HepG2 (cell line): ENCODE data around the gene PTPN12. TPM values are rescaled to one million over a fixed set of nuclear protein-coding genes. Genes with fewer than 3 reads are reported as not detected.
A peak's percentile ranks its signal among the peaks of the same experiment; 100 is the strongest.

ENCODE experiments used
- BHLHE40 ChIP-seq: IDR thresholded peaks from 2 replicates; pipeline ENCODE4 v1.6.1; 2011; ENCODE audit warnings: low read length, improper control_type of control experiment
- BRF2 ChIP-seq: sonication (generic); formaldehyde crosslinking; IDR thresholded peaks from 2 replicates; pipeline ENCODE4 v1.8.1; 2022; ENCODE audit warnings: mild to moderate bottlenecking, missing genetic modification reagents
- CAMTA2 ChIP-seq: sonication (generic); formaldehyde crosslinking; IDR thresholded peaks from 2 replicates; pipeline ENCODE4 v1.4.0; 2020; ENCODE audit warnings: mild to moderate bottlenecking, missing genetic modification reagents, borderline replicate concordance
- GTF3A ChIP-seq: sonication (generic); formaldehyde crosslinking; conservative IDR thresholded peaks from 2 replicates; pipeline ENCODE4 v1.4.0; 2020; ENCODE audit warnings: mild to moderate bottlenecking, missing genetic modification reagents
- MAZ ChIP-seq, 2 experiments: sonication (generic) in 1 of 2; formaldehyde crosslinking in 1 of 2; IDR thresholded peaks; 2 replicates each; pipeline versions ENCODE4 v1.5.0 to v1.6.1; 2012 to 2020; ENCODE audit warnings: low read depth in 2 of 2, mild to moderate bottlenecking in 2 of 2, borderline replicate concordance in 1 of 2, improper control_type of control experiment in 1 of 2, low read length in 1 of 2, missing genetic modification reagents in 1 of 2, moderate library complexity in 1 of 2
- PRDM4 ChIP-seq: sonication (generic); formaldehyde crosslinking; IDR thresholded peaks from 2 replicates; pipeline ENCODE4 v1.9.0; 2021; ENCODE audit warnings: missing genetic modification reagents, borderline replicate concordance
- RELA ChIP-seq: sonication (generic); formaldehyde crosslinking; IDR thresholded peaks from 2 replicates; pipeline ENCODE4 v1.4.0; 2020; ENCODE audit warnings: missing genetic modification reagents
- TIGD3 ChIP-seq: sonication (generic); formaldehyde crosslinking; IDR thresholded peaks from 2 replicates; pipeline ENCODE4 v1.5.1; 2020; ENCODE audit warnings: mild to moderate bottlenecking, missing genetic modification reagents, borderline replicate concordance
- ZNF124 ChIP-seq: sonication (generic); formaldehyde crosslinking; IDR thresholded peaks from 2 replicates; pipeline ENCODE4 v1.4.0; 2020; ENCODE audit warnings: missing genetic modification reagents
- ZNF773 ChIP-seq: sonication (generic); formaldehyde crosslinking; IDR thresholded peaks from 2 replicates; pipeline ENCODE4 v1.4.0; 2020; ENCODE audit warnings: missing genetic modification reagents, borderline replicate concordance
- polyA plus RNA-seq, 8 experiments: library from polyadenylated mRNA; depleted of rRNA in 3 of 8; stranded (reverse) in 7 of 8; unstranded in 1 of 8; fragments of >200 nt; fragmentation: Illumina TruSeq in 4 of 8; extraction: Trizol in 4 of 8; gene quantifications; 2 replicates each; pipeline versions ENCODE4 v1.2.1 to v1.2.3, GENCODE V29; 2011 to 2016; ENCODE audit warnings: low read depth in 4 of 8, missing spikeins in 1 of 8, mixed read lengths in 1 of 8; ENCODE audit not compliant: insufficient read depth in 1 of 8
- total RNA-seq, 5 experiments: library from RNA; depleted of rRNA; stranded (reverse); fragments of >200 nt; fragmentation: Illumina TruSeq; extraction: Trizol; gene quantifications; 2 replicates each; pipeline ENCODE4 v1.2.3, GENCODE V29; 2016; ENCODE audit warnings: low read depth in 1 of 5
- TF ChIP-seq, protein P1 (sequence below): sonication (generic); formaldehyde crosslinking; IDR thresholded peaks from 2 replicates; pipeline ENCODE4 v1.9.0; 2021; ENCODE audit warnings: missing genetic modification reagents, mild to moderate bottlenecking, borderline replicate concordance
- TF ChIP-seq, protein P2 (sequence below): sonication (generic); formaldehyde crosslinking; IDR thresholded peaks from 2 replicates; pipeline ENCODE4 v1.4.0; 2020; ENCODE audit warnings: low read depth, missing genetic modification reagents

PTPN12 gene
- total and polyA plus RNA-seq, 2 of the 13 experiments (the other 11 are each of a cell fraction or from before 2014, with no cell fraction given) = 22.9 to 56.8 TPM

- TF ChIP-seq PRDM4 = no peak
- TF ChIP-seq RELA (CRISPR knock-in tag) = no peak
- no peak for TF ChIP-seq BHLHE40
- no peak for TF ChIP-seq BRF2 (CRISPR knock-in tag)
- no peak for TF ChIP-seq ZNF124 (CRISPR knock-in tag)
- no peak for TF ChIP-seq TIGD3 (CRISPR knock-in tag)
- TF ChIP-seq, protein P1, sequence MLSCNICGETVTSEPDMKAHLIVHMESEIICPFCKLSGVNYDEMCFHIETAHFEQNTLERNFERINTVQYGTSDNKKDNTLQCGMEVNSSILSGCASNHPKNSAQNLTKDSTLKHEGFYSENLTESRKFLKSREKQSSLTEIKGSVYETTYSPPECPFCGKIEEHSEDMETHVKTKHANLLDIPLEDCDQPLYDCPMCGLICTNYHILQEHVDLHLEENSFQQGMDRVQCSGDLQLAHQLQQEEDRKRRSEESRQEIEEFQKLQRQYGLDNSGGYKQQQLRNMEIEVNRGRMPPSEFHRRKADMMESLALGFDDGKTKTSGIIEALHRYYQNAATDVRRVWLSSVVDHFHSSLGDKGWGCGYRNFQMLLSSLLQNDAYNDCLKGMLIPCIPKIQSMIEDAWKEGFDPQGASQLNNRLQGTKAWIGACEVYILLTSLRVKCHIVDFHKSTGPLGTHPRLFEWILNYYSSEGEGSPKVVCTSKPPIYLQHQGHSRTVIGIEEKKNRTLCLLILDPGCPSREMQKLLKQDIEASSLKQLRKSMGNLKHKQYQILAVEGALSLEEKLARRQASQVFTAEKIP (CRISPR knock-in tag) = no peak
- TF ChIP-seq GTF3A (CRISPR knock-in tag) = no peak
- no peak for TF ChIP-seq CAMTA2 (CRISPR knock-in tag)
- TF ChIP-seq, protein P2, sequence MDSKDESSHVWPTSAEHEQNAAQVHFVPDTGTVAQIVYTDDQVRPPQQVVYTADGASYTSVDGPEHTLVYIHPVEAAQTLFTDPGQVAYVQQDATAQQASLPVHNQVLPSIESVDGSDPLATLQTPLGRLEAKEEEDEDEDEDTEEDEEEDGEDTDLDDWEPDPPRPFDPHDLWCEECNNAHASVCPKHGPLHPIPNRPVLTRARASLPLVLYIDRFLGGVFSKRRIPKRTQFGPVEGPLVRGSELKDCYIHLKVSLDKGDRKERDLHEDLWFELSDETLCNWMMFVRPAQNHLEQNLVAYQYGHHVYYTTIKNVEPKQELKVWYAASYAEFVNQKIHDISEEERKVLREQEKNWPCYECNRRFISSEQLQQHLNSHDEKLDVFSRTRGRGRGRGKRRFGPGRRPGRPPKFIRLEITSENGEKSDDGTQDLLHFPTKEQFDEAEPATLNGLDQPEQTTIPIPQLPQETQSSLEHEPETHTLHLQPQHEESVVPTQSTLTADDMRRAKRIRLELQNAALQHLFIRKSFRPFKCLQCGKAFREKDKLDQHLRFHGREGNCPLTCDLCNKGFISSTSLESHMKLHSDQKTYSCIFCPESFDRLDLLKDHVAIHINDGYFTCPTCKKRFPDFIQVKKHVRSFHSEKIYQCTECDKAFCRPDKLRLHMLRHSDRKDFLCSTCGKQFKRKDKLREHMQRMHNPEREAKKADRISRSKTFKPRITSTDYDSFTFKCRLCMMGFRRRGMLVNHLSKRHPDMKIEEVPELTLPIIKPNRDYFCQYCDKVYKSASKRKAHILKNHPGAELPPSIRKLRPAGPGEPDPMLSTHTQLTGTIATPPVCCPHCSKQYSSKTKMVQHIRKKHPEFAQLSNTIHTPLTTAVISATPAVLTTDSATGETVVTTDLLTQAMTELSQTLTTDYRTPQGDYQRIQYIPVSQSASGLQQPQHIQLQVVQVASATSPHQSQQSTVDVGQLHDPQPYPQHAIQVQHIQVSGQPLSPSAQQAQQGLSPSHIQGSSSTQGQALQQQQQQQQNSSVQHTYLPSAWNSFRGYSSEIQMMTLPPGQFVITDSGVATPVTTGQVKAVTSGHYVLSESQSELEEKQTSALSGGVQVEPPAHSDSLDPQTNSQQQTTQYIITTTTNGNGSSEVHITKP (CRISPR knock-in tag) = peak; percentile 76
- TF ChIP-seq MAZ (IDR thresholded peaks at IDR 0.05; ENCODE audit: borderline replicate concordance, low read depth, low read length) = no peak
- TF ChIP-seq MAZ (CRISPR knock-in tag; IDR thresholded peaks at IDR 0.05; ENCODE audit: low read depth) = no peak
- no peak for TF ChIP-seq ZNF773
Observed at GRCh38 chr7:77538281-77539212, 1.5 kb downstream of the PTPN12 start (continued).
